Measurements from ENCODE around the gene PSG2.
"Not testable (repeated sequence)": the region's sequence is repeated elsewhere in the genome, so short reads cannot be mapped to it uniquely, and the experiment has no call there.

The PSG2 gene
- total RNA-seq, result 0 to 0.08 (median 0) reads per million in 4 donors

DNA sequence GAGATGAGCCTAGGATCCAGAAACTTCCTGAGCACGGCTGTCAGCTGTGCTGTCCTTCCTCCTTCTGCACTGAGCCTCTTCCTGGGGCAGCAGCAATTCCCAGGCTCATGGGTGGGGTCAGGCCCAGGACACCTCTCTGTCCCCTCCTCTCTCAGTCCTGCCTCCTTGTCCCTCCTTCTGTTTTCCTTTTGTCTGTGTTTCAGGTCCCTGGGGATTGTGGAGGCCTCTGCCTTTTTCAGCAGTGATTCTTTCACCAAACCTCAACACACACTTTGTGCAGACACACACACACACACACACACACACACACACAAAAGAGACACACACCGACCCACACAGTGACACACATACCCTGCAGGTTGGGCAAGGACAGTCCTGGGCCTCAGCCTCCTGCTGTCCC, at the start of gene PSG2:
Gene PSG2, minus strand, starts transcription at position 101 of the 400 bp plus-strand sequence. CDS start 132 bp downstream, outside the sequence.
- DNase-seq, result not testable (repeated sequence)

DNA sequence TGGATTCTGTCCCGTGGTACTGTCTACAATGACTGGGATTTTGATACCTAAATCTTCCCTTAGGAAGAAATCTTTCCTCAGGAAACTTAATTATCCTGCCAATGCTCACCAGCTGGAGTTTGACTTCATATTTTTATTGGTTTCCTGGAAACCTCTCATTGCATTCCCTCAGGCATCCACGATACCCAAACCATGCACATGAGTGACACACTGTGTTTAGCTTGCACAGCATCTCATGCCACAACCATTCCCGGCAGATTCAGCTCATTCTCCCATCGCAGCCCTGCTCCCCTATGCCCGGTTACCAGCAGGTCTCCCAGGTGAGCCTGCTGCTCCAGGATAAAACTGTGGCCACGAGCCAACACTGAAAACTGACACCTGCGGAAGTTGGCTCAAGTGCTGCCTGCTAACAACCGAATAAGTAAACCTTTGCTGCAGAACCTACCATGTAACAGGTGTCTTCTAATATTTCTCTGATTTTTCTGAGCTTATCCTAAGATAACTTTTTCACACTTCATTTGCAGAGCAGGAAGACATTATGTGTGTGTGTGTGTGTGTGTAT, 48.9 kb upstream of the PSG2 start:
- DNase-seq, result not testable (repeated sequence)

DNA sequence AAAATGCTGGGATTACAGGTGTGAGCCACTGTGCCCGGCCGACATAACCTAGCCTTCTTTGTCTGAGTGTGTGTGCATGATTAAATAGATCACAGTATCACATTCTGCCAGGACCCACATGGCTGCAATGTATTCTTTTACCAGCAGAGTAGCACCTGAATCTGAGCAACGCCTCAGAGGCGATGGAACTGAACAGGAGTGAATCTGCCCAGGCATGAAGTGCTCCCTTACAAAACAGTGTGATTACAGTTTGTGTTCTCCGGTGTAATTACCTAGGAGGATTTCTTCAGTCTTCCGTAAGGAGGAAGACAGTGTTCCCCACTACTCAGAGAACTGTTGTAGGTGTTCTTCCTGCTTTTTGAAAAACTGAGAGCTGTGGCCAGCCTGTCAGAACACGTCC, 46.7 kb upstream of the PSG2 start:
- not testable (repeated sequence) for DNase-seq

DNA sequence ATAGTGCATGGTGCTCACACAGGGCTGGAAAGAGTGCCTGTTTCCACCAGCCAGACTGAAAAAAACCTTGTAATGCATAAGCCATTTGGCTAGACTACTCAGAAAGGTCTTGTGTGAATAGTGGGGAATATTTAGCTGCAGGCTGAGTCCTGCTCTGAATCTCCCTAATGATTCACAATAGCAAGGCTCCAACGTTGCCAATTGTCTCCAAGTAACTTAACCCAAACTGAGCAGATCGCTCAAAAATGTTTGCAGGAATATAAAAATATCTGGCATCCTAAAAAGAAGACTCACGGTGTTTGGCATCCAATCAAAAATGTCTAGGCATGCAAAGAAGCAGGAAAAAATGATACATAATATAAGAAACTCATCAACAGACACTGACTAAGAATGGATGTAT, 44.8 kb upstream of the PSG2 start:
- DNase-seq, result not testable (repeated sequence)

DNA sequence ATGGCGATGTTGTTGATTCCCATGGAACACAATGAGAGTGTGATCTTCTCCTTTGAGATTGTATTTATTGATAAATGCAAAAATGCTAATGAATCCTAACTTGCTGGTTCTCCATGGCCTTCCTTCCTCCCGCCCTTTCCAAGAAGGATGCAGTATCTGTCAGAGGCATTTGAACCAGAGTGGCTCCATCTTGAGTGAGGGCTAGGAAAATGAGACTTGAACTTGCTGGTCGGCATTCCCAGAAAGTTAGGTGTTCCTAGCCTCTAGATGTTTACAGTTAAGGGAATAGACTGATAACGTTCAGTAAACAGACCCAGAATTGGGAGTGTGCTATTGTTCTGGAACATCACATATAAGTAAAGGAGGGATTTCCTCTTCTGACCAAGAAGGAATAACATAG, 44.2 kb upstream of the PSG2 start:
- DNase-seq, result no peak

DNA sequence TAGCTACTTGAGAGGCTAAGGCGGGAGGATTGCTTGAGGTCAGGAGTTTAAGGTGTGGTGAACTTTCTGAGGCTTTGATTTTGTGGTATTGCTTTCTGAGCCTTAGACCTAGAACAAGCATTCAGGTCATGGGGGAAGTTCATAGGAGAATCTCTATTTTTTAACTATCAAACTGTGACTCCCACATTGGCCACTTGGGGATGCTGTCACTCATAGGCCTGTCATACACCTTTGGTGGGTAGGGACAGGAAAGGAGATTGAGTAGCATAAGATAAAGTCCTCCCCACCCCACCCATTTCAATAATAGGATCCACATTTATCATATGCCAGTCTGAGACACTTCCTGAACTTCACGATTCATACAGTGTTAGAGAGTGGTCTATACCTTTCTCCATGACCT, 41.9 kb upstream of the PSG2 start:
- DNase-seq, result no peak

DNA sequence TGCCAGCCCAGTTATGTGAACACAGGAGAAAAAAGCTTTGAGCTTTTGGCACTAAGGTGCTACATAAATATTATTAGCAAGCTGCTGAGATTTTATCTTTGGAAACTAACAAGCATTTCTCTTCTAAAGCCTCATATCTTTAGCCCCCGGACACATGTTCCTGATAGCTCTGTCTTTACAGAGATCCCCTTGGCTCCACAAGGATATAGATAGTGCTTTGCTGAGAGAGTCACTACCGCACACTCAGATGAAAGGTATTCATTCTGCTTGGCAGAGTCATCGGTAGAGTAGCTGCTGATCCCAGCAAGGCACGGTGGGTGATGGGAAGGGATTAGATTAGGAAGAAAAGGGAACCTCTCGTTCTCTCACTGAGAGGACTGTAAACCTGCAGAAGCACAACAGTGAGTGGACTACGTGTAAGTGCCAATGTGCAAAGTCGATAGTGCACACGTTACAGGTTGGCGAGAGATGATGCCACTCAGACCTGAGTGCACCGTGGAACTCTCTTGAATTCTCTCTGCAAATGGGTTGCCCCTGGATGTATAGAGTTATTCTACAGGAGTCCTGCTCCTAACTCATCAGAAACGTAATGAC, 38.0 kb upstream of the PSG2 start:
- DNase-seq, result not testable (repeated sequence)

DNA sequence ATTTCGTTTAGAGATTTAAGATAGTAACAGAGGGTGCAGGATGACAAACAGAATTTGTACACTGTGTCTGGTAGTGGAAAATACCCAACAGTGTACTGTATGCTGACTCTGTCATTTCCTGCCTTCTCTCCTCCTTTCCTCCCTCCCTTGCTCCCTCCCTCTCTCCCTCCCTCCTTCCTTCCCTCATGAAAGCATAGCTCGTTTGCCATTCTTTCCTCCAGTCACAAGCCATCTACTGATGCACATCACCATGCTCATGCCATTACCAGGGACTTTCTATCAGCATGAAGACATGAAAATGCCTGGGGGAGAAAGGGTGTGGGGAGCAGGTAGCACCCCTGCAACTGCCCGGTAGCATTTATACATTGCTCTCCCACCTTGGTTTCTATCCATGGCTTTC, 37.0 kb upstream of the PSG2 start:
- not testable (repeated sequence) for DNase-seq

DNA sequence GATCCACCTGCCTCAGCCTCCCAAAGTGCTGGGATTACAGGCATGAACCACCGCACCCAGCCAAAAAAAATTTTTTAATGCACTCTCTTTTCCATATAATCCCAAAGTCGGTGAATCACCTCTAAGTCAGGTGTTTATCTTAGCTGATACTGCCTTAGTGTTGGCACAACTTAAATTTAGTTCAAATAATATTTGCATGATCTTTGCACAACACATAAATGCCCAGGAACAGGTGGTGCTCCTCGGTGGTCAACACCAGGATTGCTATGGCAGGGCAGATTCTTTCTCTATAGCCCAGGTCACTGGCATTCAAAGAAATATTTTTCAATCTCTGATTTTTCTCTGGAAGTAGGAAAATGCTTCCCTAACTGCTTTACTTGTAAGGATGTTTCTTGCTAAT, 33.9 kb upstream of the PSG2 start:
- DNase-seq, result not testable (repeated sequence)

DNA sequence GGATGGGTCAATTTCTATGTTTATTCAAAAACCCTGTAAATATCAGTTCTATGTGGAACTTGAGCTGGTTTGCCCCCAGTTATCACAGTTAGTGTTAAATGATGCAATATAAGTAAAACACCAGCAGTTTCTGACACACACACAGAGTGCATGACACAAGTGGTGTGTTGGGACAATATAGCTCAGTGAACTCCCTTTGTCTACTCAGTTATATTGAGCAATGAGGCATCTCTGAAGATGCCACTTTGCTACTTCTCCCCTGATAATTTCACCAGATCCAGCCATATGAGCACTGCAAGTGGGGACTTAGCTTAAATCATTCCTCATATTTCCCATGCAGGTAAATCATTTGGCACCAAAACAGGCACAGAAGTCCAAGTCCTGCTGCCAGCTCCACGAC, 33.0 kb upstream of the PSG2 start:
- not testable (repeated sequence) for DNase-seq

DNA sequence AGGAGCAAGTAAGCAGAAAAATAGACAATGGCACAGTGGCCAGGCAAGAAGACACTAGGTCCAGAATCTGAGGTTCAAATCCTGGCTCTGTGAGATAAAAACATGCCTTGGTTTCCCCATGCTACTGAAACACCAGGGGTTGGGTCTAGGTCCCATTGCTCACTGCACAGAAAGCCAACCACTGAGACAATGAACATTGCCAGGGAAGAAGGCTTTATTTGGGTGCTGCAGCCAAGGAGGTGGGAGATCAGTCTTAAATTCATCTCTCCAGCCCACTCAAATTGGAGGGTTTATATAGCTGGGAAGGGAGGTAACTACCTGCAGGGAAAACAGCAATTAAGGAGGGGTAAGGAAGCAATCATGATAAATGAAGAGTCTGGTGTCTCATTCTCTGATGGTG, 32.6 kb upstream of the PSG2 start:
- not testable (repeated sequence) for DNase-seq

DNA sequence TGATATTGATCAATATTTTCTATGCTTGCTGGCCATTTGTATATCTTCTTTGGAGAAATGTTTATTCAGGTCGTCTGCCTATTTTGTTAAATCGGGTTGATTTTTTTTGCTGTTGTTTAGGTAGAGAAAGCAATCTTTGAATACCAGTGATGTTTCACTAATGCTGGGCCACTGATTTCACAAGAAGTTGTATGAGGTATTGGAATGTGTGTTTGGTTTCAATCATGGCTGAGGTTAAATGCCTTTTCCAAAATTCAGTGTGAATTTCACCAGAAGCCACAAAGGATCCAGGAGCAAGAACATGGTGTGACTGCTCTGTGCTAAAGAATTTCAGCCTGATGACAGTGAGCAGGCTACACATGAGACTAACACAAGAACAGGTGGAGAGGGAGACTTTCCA, 32.1 kb upstream of the PSG2 start:
- DNase-seq, result not testable (repeated sequence)

DNA sequence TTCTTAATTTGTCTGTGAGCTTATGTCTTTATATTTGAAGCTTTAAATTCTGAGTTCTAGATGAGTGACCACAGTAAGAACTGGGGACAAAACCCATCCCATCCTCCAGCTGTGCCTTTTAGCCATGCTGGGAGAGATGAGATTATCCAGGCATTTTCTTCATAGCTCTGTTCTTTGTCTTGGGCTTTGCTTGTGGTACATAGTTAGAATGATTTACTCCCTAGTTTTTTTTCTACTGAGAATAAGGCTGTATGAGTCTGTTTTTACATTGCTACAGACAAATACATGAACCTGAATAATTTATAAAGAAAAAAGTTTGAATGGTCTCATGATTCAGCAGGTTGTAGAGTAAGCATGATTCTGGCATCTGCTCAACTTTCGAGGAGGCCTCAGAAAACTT, 24.9 kb upstream of the PSG2 start:
- not testable (repeated sequence) for DNase-seq

DNA sequence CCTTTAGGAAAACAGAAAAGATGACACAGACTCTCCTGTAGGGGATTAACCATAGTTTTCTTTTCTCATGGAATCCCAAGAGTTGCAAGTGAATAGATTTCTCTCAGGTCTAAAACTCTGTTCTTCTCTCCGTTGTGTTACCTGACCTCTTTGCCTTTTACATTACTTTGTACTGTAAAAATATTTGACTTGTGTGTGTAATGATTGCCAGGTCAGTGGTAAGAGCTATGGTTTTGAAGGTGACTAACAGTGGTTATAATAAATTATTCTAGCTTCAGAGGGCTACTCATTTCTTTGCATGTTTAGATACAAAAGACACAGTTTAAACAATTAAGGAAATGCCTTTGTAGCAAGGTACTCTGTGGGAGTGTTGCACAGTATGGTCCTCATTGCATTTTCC, 23.0 kb upstream of the PSG2 start:
- DNase-seq, result no peak

DNA sequence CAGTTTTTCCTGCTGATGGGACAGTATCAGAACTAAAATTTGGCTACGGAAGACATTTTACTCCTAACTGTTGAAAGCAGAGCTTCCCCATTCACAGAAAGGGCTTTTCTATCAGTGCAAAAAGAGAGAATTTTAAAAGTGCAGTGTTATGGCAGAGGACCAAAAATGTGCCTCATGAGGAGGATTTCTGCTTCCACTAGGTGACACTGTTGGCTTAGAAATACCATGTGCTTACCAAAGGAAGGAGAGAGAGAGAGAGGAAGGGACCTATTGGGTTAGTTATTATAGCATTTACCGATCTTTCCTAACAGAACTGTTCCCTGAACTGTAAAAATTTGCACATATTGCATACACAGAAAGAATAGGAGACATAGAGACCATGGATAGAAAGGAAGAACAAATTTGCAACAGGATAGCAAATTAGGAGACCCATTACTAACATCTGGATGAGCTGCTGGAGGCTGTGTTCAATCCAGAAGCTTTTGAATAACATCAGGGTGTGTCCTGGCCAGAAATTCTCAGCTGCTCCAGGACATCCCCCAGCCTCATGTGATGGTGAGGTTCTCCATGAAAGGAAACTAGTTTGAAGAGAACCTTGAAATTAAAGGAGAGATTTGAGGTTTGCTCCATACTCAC, 21.8 kb upstream of the PSG2 start:
- DNase-seq, result not testable (repeated sequence)

DNA sequence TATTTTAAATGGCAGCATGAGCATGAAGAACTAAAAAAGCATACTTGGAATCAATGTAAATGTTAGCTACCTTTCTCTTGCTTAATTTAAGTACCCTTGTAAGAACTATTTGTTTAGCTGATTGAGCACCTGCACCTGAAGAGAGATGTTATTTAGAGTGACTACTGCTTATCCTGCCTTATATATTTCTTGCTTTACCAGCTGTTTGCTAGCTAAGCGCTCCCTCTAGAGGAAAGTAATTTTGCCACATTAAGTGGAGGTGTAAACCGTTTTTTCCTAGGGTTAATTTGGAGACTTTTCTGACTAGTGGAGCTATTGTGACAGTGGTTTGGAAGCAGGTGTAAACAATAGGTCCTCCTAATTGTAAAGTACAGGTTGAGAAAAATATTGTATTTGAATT, 19.4 kb upstream of the PSG2 start:
- no peak for DNase-seq

DNA sequence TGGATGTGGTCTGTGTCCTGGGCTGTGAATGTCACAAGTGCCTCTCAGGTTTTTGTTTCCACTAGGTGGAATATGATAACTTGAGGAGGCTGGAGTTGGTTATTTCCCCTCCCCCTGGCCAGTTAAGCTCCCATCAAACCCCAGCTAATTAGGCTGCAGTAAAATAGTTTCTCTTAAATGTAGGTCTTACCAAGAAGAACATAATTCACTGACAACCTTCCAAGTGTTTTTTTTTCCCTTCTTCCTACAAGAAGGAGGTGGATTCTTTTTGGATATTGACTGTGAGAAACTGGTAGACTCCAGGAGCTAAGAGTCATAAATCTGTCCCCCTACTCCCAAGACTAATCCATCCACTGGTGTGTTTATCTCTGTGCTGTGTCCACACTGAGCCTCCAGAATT, 15.9 kb upstream of the PSG2 start:
- not testable (repeated sequence) for DNase-seq

DNA sequence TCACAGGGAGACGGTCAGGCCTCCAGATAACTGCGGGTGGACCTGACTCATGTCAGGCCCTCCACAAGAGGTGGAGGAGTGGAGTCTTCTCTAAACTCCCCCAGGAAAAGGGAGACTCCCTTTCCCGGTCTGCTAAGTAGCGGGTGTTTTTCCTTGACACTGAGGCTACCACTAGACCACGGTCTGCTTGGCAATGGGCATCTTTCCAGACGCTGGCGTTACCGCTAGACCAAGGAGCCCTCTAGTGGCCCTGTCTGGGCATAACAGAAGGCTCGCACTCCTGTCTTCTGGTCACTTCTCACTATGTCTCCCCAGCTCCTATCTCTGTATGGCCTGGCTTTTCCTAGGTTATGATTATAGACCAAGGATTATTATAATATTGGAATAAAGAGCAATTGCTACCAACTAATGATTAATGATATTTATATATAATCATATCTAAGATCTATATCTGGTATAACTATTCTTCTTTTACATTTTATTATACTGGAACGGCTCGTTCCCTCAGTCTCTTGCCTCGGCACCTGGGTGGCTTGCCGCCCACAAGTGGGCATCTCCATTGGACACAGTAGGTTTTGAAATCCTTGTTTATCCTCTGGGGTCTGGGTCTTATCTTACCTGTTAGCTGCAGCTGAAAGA, 5.3 kb upstream of the PSG2 start:
- not testable (repeated sequence) for DNase-seq

DNA sequence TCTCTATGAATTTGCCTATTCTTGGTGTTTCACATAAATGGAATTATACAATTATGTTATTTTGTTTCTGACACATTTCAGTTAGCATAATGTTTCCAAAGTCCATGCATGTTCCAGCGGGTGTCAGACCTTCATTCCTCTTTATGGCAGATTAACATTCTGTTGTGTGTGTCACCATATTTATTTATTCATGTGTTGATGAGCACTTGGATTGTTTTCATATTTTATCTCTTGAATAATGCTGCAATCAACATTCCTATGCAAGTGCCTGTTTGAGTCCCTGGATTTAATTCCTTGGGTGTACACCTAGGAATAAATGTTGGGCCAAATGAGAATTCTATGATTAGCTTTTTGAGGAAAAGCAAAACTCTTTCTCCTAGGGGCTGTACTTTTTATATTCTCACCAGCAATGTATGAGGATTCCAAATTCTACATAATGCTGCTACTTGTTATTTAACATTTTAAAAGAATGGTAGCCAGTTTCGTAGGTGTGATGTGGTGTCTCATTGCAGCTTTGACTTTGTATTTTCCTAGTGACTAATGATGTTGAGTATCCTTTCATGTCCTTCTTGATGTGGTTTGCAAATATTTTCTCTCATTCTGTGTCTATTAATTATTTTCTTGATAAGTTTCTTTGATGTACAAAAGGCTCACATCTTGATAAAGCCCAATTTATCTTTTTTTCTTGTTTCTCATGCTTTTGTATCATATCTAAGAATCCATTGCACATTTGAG, 3.5 kb upstream of the PSG2 start:
- not testable (repeated sequence) for DNase-seq

DNA sequence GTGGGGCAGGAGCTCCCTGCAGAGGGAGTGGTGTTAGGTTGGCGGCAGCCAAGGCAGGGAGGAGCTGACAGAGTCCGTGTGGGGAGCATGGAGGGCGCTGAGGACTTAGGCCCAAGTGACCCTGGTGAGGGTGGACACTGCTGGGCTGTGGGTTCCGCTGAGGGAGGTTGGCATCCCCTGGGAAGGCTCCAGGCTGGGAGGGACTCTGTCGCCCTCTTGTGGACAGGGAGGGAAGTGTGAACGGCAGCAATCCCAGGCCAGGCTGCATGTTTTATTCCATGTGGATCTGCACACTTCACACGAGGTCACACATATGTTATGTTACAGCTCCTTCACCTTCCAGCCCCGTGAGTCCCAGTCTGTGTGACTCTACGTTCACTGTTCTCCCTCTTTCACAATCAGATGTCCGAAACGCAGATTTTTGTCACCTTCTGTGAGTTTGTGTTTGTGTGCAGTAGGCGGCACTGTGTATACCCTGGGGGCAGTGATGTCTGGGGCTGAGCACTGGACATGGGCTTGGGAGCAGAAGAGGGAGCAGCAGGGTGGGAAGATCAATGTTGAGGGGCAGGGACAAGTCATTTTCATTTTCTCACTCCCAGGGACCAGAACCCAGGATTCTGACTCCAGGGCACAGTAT, 1.8 kb upstream of the PSG2 start:
- peak in 1 of 5 donors; percentile 2 for DNase-seq

DNA sequence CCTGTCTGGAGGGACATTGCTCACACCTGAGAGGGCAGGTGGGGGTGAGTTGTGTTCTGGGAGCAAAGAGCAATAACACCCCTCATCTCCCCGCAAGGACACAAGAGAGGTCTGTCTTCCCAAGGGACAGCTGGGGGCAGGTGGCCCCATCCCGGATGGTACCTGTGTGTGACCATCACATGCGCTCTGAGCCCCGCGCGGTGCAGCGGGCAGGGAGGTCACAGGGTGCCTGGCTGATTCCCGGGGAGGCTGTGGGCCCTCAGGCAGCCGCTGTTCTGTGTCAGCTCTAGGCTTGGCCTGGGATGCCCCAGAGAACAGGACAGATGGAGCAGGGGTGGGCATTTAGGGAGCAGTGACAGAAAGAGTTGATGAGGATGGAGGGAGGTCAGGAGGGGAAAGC, 1.2 kb upstream of the PSG2 start:
- not testable (repeated sequence) for DNase-seq

DNA sequence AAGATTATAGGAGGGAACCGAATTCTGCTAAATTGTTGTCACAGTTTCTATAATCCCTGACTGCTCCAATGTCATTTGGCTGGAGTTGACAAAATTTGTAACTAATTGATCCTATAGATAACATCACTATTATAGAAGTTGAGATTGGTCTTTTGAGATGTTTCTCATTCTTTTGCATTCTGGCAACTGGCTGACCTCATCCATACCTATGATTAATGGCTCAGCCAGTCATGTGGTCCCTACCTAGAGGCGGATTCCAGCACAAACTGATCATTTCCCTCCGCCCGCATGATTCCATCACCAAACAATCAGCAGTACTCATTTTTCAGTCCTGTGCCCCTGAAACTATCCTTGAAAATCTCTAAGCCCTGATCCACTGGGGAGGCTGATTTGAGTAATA, 4.2 kb downstream of the PSG2 start:
- DNase-seq, result no peak

DNA sequence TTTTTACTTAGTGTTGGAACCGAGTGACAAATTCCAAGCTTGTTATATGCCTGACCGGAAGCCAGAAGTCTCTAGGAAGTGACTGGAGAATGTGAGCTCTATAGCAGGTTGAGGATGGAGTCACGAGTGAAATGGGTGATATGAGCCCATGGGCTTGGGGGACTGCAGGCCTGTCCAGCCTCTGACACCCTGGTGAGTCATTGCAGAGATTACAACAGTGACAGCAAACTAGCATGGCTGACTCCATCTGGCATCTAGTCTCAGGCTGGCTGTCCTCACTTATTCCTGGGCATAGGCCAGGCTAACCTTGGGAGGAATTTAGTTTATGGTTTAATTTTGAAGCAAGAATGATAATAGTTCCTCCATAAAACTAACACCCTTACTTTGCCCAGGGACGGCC, 4.6 kb downstream of the PSG2 start:
- not testable (repeated sequence) for DNase-seq
